ENCODE data around the gene ACSS2. TPM values are rescaled to one million over a fixed set of nuclear protein-coding genes. Genes with fewer than 3 reads are reported as not detected.

The ACSS2 gene
- polyA plus RNA-seq, 3 donors from 2014 or later, result 1.5 to 4.9 (median 3.5) TPM

DNA sequence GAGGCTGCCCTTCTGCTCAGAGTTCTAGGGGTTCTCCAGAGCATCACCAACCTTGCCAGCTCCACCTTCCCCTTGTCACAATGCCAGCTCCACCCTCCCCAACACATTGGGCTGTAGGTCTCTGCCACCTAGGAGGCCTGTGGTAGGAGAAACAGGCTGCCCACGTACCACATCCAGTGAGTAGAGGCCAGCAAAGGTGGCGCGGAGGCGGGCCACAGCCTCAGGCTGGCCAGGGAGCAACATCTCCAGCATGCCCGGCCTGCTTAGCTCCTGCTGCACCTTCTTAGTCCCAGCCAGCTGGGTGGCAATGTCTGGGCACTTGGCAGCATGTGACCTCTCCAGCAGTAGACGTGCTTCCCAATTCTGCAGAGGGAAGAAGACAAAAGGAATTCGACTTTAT, 55.4 kb downstream of the ACSS2 start:
- no peak overlapping the region for H3K4me3 Mint-ChIP-seq
- no peak overlapping the region for H3K27ac Mint-ChIP-seq
- no peaks in the 10 kb centered on the region for H3K4me1 Mint-ChIP-seq
- no peaks in the 10 kb centered on the region for H3K9me3 Mint-ChIP-seq
- H3K36me3 Mint-ChIP-seq, result peaks cover 29 to 66% (median 30%) of the 10 kb centered on the region in 3 donors
- H3K27me3 Mint-ChIP-seq (ENCODE audit: low read depth in 3 of 3), result no peaks in the 10 kb centered on the region
- no peak for DNase-seq

DNA sequence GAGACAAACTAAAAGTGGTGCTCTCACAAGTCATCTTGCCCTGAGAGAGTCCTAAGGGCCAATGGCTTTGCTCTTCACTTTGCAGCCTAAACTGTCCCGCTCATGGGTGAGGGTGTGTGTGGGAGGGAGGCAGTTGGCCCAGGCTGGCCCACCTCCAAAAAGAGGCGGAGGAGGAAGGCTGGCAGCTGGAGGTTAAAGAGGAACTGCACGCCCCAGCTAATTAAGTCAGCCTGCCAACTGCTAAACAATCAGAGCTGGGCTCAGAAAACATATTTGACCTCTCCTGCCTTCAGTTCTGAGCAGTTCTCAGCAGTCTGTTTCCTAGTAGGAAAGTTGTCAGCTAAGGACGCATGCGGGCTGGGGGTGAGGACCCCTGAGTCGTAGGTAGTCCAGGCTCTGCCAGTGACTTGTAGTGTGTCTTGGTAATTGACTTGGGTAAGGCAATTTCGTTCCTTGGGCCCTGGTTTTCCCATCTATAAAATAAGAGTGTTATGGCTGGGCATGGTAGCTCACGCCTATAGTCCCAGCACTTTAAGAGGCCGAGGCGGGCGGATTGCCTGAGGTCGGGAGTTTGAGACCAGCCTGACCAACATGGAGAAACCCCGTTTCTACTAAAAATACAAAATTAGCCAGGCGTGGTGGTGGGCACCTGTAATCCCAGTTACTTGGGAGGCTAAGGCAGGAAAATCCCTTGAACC, 62.2 kb downstream of the ACSS2 start:
- DNase-seq, result no peak
- Mint-ChIP-seq H3K27ac (no peak overlapping the region), H3K4me3 (no peak overlapping the region), H3K4me1 (no peaks in the 10 kb centered on the region), H3K36me3 (peaks cover 31 to 57% (median 40%) of the 10 kb centered on the region in 3 donors), H3K27me3 (ENCODE audit: low read depth in 3 of 3) (no peaks in the 10 kb centered on the region), H3K9me3 (no peaks in the 10 kb centered on the region)

DNA sequence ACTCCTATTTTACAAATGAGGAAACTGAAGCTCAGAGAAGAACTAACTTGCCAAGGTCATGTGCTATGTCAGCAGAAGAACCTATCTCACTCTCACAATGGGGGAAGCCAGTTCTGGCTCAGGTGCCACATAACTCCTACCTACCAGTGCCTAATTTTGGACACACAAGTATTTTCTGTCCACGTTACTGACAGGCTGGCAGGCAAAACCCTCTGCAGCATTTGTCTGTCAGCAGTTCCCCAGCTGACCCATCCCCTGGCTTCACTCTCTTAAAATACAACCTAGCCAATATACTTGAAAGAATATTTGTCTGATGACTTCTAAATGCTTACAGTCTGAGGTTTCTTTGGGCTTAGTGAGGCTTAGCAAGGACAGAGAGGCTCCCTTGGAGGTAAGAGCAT, 63.7 kb downstream of the ACSS2 start:
- DNase-seq, result no peak
- Mint-ChIP-seq H3K36me3 (peaks cover 31 to 49% (median 39%) of the 10 kb centered on the region in 3 donors), H3K4me3 (no peak overlapping the region), H3K9me3 (no peaks in the 10 kb centered on the region), H3K4me1 (no peaks in the 10 kb centered on the region), H3K27me3 (ENCODE audit: low read depth in 3 of 3) (no peaks in the 10 kb centered on the region), H3K27ac (no peak overlapping the region)

DNA sequence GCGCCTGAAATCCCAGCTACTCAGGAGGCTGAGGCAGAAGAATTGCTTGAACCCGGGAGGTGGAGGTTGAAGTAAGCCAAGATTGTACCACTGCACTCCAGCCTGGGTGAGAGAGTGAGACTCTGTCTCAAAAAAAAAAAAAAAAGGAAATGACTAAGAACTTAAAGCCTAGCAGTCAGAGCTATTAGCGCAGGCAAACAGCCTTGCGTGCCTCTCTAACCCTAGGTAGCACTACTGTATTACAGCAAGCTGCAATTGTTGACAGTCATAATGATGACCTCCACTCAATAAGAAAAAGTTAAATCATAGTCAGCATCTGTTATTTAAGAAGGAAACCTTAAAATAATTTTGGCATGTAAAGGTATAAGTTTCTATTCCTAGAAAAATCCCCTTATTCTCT, 64.8 kb downstream of the ACSS2 start:
- H3K4me3 Mint-ChIP-seq, result no peak overlapping the region
- H3K9me3 Mint-ChIP-seq, result no peaks in the 10 kb centered on the region
- H3K36me3 Mint-ChIP-seq, result peaks cover 27 to 40% (median 38%) of the 10 kb centered on the region in 3 donors
- no peaks in the 10 kb centered on the region for H3K27me3 Mint-ChIP-seq (ENCODE audit: low read depth in 3 of 3)
- no peaks in the 10 kb centered on the region for H3K4me1 Mint-ChIP-seq
- no peak for DNase-seq
- no peak overlapping the region for H3K27ac Mint-ChIP-seq

- Mint-ChIP-seq H3K36me3 (peaks cover 29 to 34% (median 31%) of the 10 kb centered on the region in 3 donors), H3K4me1 (no peaks in the 10 kb centered on the region), H3K27me3 (ENCODE audit: low read depth in 3 of 3) (no peaks in the 10 kb centered on the region), H3K9me3 (no peaks in the 10 kb centered on the region), H3K4me3 (no peak overlapping the region), H3K27ac (no peak overlapping the region)
- no peak for DNase-seq
Measured at GRCh38 chr20:34942301-34942700, 65.9 kb downstream of the ACSS2 start.

GRCh38 chr20:34943808-34944567, 67.6 kb downstream of the ACSS2 start:
- Mint-ChIP-seq H3K9me3 (no peaks in the 10 kb centered on the region), H3K36me3 (peaks cover 21 to 25% (median 24%) of the 10 kb centered on the region in 3 donors)

GRCh38 chr20:34945315-34946077, 69.1 kb downstream of the ACSS2 start:
- no peaks in the 10 kb centered on the region for H3K4me1 Mint-ChIP-seq
- no peak overlapping the region for H3K4me3 Mint-ChIP-seq
- H3K9me3 Mint-ChIP-seq, result no peaks in the 10 kb centered on the region
- H3K27me3 Mint-ChIP-seq (ENCODE audit: low read depth in 3 of 3), result no peaks in the 10 kb centered on the region
- no peak for DNase-seq
- peaks cover 24 to 30% (median 28%) of the 10 kb centered on the region in 3 donors for H3K36me3 Mint-ChIP-seq
- H3K27ac Mint-ChIP-seq, result no peak overlapping the region

More at GRCh38 chr20:34943808-34944567, 67.6 kb downstream of the ACSS2 start:
- no peak overlapping the region for H3K4me3 Mint-ChIP-seq
- H3K27me3 Mint-ChIP-seq (ENCODE audit: low read depth in 3 of 3), result no peaks in the 10 kb centered on the region
- no peaks in the 10 kb centered on the region for H3K4me1 Mint-ChIP-seq
- H3K27ac Mint-ChIP-seq, result peak overlapping the region in 2 of 6 donors; percentile 38 to 50
- no peak for DNase-seq

DNA sequence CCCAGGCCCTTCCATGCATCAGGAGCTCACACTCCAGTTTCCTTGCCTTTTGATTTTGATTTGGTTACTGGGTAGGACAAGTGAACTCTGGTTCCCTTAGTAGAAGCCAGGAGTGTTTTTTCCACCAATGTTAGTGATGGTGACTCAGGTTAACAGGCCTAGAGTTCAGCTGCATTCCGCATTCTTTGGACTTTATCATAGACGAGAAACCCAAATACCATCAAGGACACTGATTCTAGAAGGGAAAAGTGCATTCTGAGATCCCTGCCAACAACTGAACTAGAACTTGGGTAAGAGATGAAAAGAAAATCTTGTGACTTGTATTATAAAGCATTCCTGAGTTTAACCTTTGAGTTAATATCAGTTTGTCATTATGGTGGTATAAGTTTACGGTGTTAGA, 70.2 kb downstream of the ACSS2 start:
- no peak overlapping the region for H3K27ac Mint-ChIP-seq
- H3K9me3 Mint-ChIP-seq, result no peaks in the 10 kb centered on the region
- H3K27me3 Mint-ChIP-seq (ENCODE audit: low read depth in 3 of 3), result no peaks in the 10 kb centered on the region

DNA sequence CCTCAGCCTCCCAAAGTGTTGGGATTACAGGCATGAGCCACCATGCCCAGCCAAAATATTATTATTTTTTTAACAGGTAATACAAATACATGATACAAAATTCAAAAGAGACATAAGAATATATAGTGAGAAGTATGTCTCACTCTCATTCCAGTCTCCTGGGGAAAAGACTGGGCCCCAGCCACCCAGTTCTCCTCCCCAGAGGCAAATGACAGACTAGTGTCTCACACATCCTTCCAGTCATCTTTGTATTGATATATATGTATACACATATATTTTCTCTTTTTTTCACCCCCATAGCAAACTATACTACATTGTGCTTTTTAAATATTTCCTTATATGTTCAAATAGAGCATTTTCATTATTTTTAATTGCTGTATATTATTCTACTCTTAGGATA, 70.9 kb downstream of the ACSS2 start:
- Mint-ChIP-seq H3K4me1 (no peaks in the 10 kb centered on the region), H3K9me3 (no peaks in the 10 kb centered on the region), H3K36me3 (peaks cover 20 to 28% (median 21%) of the 10 kb centered on the region in 3 donors), H3K27me3 (ENCODE audit: low read depth in 3 of 3) (no peaks in the 10 kb centered on the region), H3K4me3 (no peak overlapping the region), H3K27ac (no peak overlapping the region)
- no peak for DNase-seq

More for the DNA sequence above, 70.2 kb downstream of the ACSS2 start:
- H3K4me1 Mint-ChIP-seq, result no peaks in the 10 kb centered on the region
- no peak overlapping the region for H3K4me3 Mint-ChIP-seq
- DNase-seq, result no peak
- peaks cover 21 to 28% (median 22%) of the 10 kb centered on the region in 3 donors for H3K36me3 Mint-ChIP-seq

DNA sequence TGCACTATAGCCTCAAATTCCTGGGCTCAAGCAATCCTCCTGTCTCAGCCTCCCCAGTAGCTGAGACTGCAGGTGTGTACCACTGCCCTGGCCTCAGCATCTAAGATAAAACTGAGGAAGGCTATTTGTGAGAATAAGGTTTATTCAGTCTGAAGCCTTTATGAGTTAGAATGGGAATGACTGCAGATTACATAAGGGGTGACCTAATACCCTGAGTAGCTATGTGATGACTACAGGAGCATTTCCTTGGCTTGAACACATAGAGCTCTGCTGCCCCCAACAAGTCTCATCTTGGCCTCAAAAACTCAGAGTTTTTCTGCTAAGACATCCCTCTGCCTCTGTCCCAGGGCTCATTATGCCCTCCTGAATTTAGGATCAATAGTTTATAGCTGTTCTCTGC, 71.6 kb downstream of the ACSS2 start:
- Mint-ChIP-seq H3K9me3 (no peaks in the 10 kb centered on the region), H3K4me1 (peaks cover 0 to 3% of the 10 kb centered on the region in 2 donors), H3K4me3 (no peak overlapping the region), H3K27ac (no peak overlapping the region), H3K36me3 (peaks cover 14 to 25% (median 21%) of the 10 kb centered on the region in 3 donors), H3K27me3 (ENCODE audit: low read depth in 3 of 3) (no peaks in the 10 kb centered on the region)
- DNase-seq, result no peak

- H3K4me1 Mint-ChIP-seq, result peaks cover 0 to 3% of the 10 kb centered on the region in 2 donors
- H3K4me3 Mint-ChIP-seq, result no peak overlapping the region
- H3K27me3 Mint-ChIP-seq (ENCODE audit: low read depth in 3 of 3), result no peaks in the 10 kb centered on the region
- H3K36me3 Mint-ChIP-seq, result peaks cover 14 to 16% (median 16%) of the 10 kb centered on the region in 3 donors
- no peak overlapping the region for H3K27ac Mint-ChIP-seq
- no peaks in the 10 kb centered on the region for H3K9me3 Mint-ChIP-seq
- DNase-seq, result no peak
Measured at GRCh38 chr20:34949120-34949519, 72.7 kb downstream of the ACSS2 start.

DNA sequence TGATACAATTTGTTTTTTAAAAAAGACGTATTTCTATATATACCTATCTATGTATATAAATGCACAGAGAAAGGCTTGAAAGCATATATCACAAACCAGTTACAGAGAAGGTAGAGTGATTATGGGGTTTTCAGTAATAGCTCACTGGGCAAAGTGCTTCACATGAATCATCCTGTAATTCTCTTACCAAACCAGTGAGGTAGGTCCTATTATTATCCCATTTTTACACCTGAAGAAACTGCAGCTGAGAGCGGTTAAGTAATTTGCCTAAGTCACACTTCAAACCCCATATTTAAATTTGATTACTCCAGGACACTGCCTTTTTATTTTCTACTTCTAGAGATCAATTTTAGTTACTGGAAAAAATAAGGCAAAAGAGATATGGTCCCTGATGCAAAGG, 74.8 kb downstream of the ACSS2 start:
- no peak overlapping the region for H3K4me3 Mint-ChIP-seq
- no peaks in the 10 kb centered on the region for H3K9me3 Mint-ChIP-seq
- DNase-seq, result no peak
- H3K36me3 Mint-ChIP-seq, result peaks cover 7 to 14% (median 11%) of the 10 kb centered on the region in 3 donors
- peaks cover 18 to 21% of the 10 kb centered on the region in 2 donors for H3K4me1 Mint-ChIP-seq
- H3K27ac Mint-ChIP-seq, result no peak overlapping the region
- peaks cover 6 to 11% (median 6%) of the 10 kb centered on the region in 3 donors for H3K27me3 Mint-ChIP-seq (ENCODE audit: low read depth in 3 of 3)

GRCh38 chr20:34951652-34952051, 75.2 kb downstream of the ACSS2 start:
- Mint-ChIP-seq H3K9me3 (no peaks in the 10 kb centered on the region), H3K36me3 (peaks cover 4 to 14% (median 7%) of the 10 kb centered on the region in 3 donors), H3K27ac (no peak overlapping the region), H3K4me3 (no peak overlapping the region), H3K27me3 (ENCODE audit: low read depth in 3 of 3) (peaks cover 6 to 11% (median 6%) of the 10 kb centered on the region in 3 donors), H3K4me1 (peaks cover 21 to 25% of the 10 kb centered on the region in 2 donors)
- no peak for DNase-seq

DNA sequence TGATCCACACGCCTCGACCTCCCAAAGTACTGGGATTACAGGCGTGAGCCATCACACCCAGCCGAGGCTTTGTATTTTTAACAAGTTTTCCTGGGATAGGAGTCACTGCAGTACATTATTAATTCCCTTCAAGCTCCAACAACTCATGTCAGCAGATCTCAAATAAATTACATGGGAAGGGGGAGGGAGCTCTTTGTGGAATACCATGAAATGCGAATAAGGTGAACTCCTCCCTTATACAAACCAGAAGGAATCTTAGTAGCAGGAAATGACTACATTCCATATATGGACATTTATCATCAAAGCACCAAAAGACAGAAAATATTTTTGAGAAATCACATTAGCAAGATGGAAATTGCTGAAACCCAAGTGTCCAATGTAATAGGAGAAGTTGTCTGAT, 76.3 kb downstream of the ACSS2 start:
- H3K27me3 Mint-ChIP-seq (ENCODE audit: low read depth in 3 of 3), result peaks cover 6 to 11% (median 6%) of the 10 kb centered on the region in 3 donors
- H3K4me3 Mint-ChIP-seq, result no peak overlapping the region
- peaks cover 21 to 25% of the 10 kb centered on the region in 2 donors for H3K4me1 Mint-ChIP-seq
- H3K27ac Mint-ChIP-seq, result no peak overlapping the region
- no peak for DNase-seq
- no peaks in the 10 kb centered on the region for H3K9me3 Mint-ChIP-seq
- H3K36me3 Mint-ChIP-seq, result peaks cover 4 to 14% (median 5%) of the 10 kb centered on the region in 3 donors
